Adipocyte (in vitro differentiated cells): Measurements from ENCODE around the gene FICD.
A peak's percentile ranks its signal among the peaks of the same experiment; 100 is the strongest.

Experiments used
- DNase-seq: peaks from one replicate; pipeline ENCODE4 v3.0.0-alpha.2; 2015; ENCODE audit warnings: low read depth
- H3K27me3 ChIP-seq: replicated peaks from 2 replicates; pipeline ENCODE4 v1.7.0; 2013; ENCODE audit warnings: mild to moderate bottlenecking, low read length, moderate library complexity; ENCODE audit not compliant: control insufficient read depth, insufficient read depth
- H3K36me3 ChIP-seq: 2 replicates; pipeline ENCODE4 v1.7.0; 2013; ENCODE audit warnings: low read length, mild to moderate bottlenecking, moderate library complexity; ENCODE audit not compliant: control insufficient read depth, insufficient read depth, severe bottlenecking
- H3K4me1 ChIP-seq: 2 replicates; pipeline ENCODE4 v1.7.0; 2013; ENCODE audit warnings: mild to moderate bottlenecking, low read length, moderate library complexity; ENCODE audit not compliant: control insufficient read depth, insufficient read depth
- H3K4me3 ChIP-seq: 2 replicates; pipeline ENCODE4 v1.7.0; 2013; ENCODE audit warnings: mild to moderate bottlenecking, low read length, moderate library complexity
- H3K9ac ChIP-seq: 2 replicates; pipeline ENCODE4 v1.7.0; 2013; ENCODE audit warnings: mild to moderate bottlenecking, low read length, moderate library complexity
- H3K9me3 ChIP-seq: 2 replicates; pipeline ENCODE4 v1.7.0; 2013; ENCODE audit warnings: mild to moderate bottlenecking, low read length, moderate library complexity; ENCODE audit not compliant: control insufficient read depth

The FICD gene

GRCh38 chr12:108507971-108508642, 7.0 kb upstream of the FICD start:
- no peak overlapping the region for H3K4me3 ChIP-seq
- H3K9ac ChIP-seq = no peak overlapping the region
- H3K36me3 ChIP-seq = no peaks in the 10 kb centered on the region
- peaks cover 18% of the 10 kb centered on the region for H3K9me3 ChIP-seq
- peaks cover 27% of the 10 kb centered on the region for H3K27me3 ChIP-seq
- peaks cover 3% of the 10 kb centered on the region for H3K4me1 ChIP-seq
- DNase-seq = no peak

GRCh38 chr12:108509806-108510205, 5.3 kb upstream of the FICD start:
- peaks cover 3% of the 10 kb centered on the region for H3K4me1 ChIP-seq
- H3K9ac ChIP-seq = no peak overlapping the region
- no peaks in the 10 kb centered on the region for H3K36me3 ChIP-seq
- peaks cover 3% of the 10 kb centered on the region for H3K9me3 ChIP-seq
- H3K4me3 ChIP-seq = no peak overlapping the region
- H3K27me3 ChIP-seq = peaks cover 23% of the 10 kb centered on the region
- no peak for DNase-seq

- H3K9me3 ChIP-seq = no peaks in the 10 kb centered on the region
- H3K27me3 ChIP-seq = peaks cover 13% of the 10 kb centered on the region
- H3K4me3 ChIP-seq = no peak overlapping the region
- no peaks in the 10 kb centered on the region for H3K36me3 ChIP-seq
- no peak overlapping the region for H3K9ac ChIP-seq
- DNase-seq = no peak
- peaks cover 5% of the 10 kb centered on the region for H3K4me1 ChIP-seq
Measured at GRCh38 chr12:108510836-108511235, 4.2 kb upstream of the FICD start.

DNA sequence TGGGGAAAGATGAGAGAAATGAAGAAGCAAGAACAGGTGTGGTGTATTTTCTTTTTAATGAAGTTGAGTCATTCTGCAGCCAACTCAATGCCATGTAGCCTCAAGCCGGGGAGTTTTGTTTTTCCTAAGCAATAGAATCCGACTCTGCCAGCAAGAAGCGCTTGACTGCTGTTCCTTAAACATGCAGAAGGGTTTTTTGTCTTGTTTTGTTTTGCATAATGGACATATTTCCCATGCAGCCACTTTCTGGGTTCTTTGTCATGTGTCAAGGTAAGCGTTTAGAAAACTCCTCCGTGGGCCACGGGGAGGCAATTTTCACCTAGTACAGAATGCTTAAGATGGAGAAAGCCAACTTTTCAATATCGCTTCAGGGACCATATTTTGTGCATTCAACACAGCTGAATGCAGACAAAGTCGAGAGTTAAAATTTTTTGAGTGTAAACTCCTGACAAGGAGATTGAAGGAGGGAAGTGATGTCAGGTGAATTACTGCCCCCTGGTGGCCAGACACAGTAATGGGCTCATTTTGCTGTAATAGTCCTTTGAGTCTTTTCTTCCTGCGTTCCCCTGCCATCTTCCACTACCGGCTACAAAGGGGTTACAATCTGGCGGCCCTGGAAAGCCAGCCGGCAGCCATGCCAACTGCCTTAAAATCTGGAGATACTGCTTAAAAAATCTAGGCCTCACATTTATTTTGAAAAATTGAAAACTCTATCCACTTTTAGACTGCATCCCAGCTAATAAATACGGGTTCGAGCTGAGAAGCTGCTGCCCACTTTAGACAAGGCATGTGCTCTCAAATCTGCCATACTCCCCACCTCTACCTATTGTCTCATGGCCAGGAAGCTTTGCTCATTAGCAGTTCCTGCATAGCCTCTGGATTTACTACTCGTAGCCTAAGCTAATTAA, 3.2 kb upstream of the FICD start:
- H3K9ac ChIP-seq = no peak overlapping the region
- peak; percentile 86 for DNase-seq
- peaks cover 11% of the 10 kb centered on the region for H3K4me1 ChIP-seq
- H3K9me3 ChIP-seq = no peaks in the 10 kb centered on the region
- no peak overlapping the region for H3K4me3 ChIP-seq
- H3K27me3 ChIP-seq = peaks cover 9% of the 10 kb centered on the region
- no peaks in the 10 kb centered on the region for H3K36me3 ChIP-seq

DNA sequence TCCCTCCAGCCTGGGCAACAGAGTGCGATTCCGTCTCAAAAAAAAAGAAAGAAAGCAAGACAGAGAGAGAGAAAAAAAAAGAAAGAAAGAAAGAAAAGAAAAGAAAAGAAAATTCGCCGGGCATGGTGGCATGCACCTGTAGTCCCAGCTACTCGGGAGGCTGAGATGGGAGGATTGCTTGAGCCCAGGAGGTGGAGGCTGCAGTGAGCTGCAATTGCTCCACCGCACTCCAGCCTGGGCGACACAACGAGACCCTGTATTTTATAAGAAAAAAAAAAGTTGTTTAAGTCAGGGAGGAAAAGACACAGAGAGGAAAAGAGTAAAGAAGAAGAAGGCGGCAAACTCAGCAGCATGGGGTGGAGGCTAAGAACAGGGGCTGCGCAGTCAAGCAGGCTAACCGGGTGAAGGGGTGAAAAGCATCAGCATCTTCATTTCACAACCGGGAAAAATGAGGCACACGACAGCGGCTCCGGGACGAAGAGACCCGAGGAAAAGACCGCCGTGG, 557 bp upstream of the FICD start:
- DNase-seq = no peak
- Histone ChIP-seq H3K27me3 (peaks cover 4% of the 10 kb centered on the region), H3K9me3 (no peaks in the 10 kb centered on the region), H3K9ac (no peak overlapping the region), H3K4me3 (peak overlapping the region; percentile 90), H3K4me1 (peaks cover 11% of the 10 kb centered on the region), H3K36me3 (peaks cover 24% of the 10 kb centered on the region)

GRCh38 chr12:108515916-108516315, 839 bp downstream of the FICD start:
- DNase-seq = no peak

GRCh38 chr12:108516511-108517275, 1.6 kb downstream of the FICD start:
- Histone ChIP-seq H3K4me3 (peak overlapping the region; percentile 90), H3K27me3 (peaks cover 4% of the 10 kb centered on the region), H3K4me1 (peaks cover 10% of the 10 kb centered on the region), H3K9ac (peak overlapping the region; percentile 88), H3K36me3 (peaks cover 46% of the 10 kb centered on the region), H3K9me3 (no peaks in the 10 kb centered on the region)
- DNase-seq = no peak

More at GRCh38 chr12:108515916-108516315, 839 bp downstream of the FICD start:
- H3K4me3 ChIP-seq = peak overlapping the region; percentile 90
- peaks cover 38% of the 10 kb centered on the region for H3K36me3 ChIP-seq
- H3K27me3 ChIP-seq = peaks cover 4% of the 10 kb centered on the region
- peak overlapping the region; percentile 88 for H3K9ac ChIP-seq
- H3K4me1 ChIP-seq = peaks cover 11% of the 10 kb centered on the region
- no peaks in the 10 kb centered on the region for H3K9me3 ChIP-seq

DNA sequence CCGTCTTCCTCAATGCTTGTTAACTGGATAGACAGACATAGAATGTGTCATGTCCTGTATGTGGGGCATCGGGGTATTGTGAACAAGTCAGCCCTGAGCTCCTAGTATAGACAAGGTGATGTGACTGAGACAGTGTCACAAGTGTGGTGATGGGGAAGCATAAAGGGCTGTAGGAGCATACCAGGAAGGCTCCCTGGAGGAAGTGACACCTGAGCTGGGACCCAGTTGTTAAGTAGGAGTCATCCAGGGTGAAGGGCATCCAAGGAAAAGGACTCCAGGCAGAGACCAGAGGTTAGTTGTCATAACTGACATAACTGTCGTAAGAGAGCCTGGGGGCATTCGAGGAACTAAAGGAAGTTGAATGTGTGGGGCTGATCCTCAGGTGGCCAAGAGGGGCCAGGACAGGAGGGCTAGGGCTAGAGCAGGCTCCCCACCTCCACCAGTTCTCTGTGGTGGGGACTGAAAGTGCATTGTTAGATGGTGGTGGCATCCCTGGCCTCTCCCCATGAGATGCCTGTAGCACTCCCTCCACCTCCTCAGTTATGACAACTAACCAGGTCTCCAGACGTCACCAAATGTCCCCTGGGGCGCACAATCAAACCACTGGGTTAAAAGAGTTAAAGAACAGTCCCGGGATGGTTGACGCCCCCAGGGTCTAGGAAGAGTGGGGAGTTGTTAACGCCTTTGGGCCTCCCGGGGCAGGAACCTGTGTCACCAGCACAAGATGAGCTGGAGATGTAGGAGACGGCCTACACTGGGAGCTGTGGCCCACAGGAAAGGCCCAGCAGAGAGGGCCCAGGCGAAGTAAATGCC, 2.4 kb downstream of the FICD start:
- Histone ChIP-seq H3K4me1 (peaks cover 8% of the 10 kb centered on the region), H3K36me3 (peaks cover 54% of the 10 kb centered on the region), H3K9me3 (no peaks in the 10 kb centered on the region), H3K9ac (no peak overlapping the region), H3K27me3 (peaks cover 4% of the 10 kb centered on the region), H3K4me3 (no peak overlapping the region)
- DNase-seq = no peak

DNA sequence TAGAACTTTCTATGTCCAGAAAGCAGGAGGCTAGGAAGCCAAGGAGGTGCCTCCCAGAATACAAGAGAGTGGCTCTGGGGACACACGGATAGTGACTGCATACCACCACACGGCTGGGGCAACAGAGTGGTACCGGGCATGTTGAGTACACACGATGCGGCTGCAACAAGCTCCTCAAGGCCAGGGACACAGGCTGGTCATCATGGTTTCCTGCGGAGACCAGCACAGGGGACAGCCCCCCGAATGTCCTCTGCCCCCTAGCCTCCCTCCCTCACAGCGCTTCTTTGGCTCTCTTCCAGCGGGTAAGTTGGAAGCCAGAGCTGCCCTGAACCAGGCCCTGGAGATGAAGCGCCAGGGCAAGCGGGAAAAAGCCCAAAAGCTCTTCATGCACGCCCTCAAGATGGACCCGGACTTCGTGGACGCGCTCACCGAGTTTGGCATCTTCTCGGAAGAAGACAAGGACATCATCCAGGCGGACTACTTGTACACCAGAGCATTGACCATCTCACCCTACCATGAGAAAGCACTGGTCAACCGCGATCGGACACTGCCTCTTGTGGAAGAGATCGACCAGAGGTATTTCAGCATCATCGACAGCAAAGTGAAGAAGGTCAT, 3.1 kb downstream of the FICD start:
- no peak for DNase-seq
- Histone ChIP-seq H3K27me3 (peaks cover 4% of the 10 kb centered on the region), H3K4me1 (peaks cover 8% of the 10 kb centered on the region), H3K4me3 (no peak overlapping the region), H3K36me3 (peaks cover 61% of the 10 kb centered on the region), H3K9me3 (no peaks in the 10 kb centered on the region), H3K9ac (no peak overlapping the region)
